HuH-7 (cell line): Measurements from ENCODE around the gene ARHGEF7.
A peak's percentile ranks its signal among the peaks of the same experiment; 100 is the strongest.

Source experiments
- DNase-seq: peaks from one replicate; pipeline ENCODE4 v3.0.0; 2011; ENCODE audit warnings: low spot score

ARHGEF7 gene

DNA sequence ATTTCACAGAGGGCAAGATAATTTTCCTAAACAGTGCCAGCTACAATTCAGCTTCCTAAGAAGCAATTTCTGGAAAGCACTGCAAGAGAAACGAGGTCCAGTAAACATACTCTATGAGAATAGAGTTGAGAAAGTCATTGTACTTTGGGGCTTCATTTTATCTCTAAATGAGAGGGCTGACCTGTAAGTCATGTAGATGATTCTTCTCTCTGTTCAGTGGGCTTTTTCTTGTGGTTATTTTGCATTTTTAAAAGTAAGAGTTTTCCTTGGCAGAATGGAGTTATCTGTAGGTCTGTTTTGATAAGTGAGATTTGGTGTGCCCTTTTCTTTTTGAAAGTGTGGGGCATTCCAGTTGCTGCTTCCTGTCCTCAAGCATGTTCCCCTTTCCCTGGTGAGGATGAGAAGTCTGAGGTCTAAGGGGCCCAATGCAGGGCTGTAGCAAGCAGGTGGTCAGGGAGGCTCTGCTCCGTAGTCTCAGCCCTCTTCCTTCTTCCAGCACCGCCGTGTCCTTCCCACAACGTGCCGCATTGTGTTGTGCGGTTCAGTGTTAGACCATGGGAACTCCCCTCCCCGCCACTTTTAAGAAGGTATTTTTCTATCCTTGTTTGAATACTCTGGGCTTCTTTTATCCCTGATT is 86.3 kb downstream of the ARHGEF7 start:
- DNase-seq, result no peak

DNA sequence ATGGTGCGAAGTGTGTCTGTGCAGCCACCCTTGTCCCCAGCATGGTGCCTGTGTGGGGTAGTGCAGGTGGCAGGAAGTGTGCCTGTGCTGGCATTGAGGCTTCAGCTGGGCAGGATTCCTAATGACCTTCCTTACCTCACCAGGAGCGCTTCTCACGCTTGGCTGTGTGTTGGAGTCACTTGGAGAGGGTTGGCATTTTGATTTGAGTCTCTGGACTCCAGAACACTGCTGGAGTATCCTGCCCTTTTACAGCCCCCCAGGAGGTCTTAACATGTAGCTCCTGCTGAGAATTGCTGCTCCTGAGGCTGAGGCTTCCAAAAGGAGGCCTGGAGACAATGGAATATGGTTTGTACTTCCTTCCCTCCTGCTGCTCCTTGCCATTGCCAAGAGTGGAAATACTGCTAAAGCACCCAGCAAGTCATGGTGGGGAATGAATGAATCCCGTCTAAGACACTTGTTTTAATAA is 87.1 kb downstream of the ARHGEF7 start:
- DNase-seq, result no peak

DNA sequence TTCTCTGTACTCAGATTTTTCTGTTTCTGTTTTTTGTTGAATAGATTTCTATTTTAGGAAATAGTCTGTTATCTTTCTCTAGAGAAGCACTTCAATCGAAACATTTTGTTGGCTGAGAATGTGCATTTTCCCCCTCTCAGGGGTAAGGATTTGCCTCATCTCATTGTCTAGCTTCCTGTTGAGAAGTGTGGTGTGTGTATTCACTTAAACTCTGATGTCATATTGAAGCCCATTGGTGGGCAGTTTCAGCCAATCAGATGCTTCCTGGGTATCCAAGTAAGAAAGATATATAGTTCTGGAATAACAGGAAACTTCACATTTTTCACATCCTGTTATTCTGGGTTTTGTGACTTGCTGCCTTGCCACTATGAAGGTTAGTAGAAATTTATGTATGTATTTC is 87.6 kb downstream of the ARHGEF7 start:
- DNase-seq, result no peak

DNA sequence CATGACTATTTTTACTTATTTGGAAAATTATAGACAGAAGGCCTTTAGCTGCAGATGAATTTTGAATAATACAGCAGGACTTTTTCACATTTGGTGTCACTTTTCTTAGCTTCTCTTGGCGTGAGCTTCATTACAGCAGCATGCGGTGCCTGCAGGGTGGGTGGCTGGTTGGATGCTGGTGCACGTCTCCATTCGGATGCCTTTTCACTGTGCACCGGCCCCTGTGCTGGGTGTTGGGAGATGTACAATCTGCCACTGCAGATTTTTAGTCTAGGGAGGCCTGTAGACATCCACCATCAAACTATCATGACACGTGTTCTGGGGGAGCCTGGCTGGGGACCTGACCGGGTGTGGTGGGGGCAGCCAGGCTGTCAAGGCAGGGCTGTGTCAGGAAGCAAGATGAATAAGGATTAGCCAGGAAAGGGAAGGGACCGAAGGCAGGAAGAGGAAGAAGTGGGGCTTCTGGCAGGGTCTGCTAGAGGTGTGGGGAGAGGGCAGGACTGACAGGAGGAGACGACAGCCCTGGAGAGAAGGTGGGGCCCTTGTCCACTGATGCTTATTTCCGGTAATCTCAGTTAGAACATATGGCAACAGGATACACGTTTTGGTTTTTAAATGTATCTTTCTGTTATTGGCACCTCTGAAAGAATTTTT is 88.8 kb downstream of the ARHGEF7 start:
- no peak for DNase-seq

DNA sequence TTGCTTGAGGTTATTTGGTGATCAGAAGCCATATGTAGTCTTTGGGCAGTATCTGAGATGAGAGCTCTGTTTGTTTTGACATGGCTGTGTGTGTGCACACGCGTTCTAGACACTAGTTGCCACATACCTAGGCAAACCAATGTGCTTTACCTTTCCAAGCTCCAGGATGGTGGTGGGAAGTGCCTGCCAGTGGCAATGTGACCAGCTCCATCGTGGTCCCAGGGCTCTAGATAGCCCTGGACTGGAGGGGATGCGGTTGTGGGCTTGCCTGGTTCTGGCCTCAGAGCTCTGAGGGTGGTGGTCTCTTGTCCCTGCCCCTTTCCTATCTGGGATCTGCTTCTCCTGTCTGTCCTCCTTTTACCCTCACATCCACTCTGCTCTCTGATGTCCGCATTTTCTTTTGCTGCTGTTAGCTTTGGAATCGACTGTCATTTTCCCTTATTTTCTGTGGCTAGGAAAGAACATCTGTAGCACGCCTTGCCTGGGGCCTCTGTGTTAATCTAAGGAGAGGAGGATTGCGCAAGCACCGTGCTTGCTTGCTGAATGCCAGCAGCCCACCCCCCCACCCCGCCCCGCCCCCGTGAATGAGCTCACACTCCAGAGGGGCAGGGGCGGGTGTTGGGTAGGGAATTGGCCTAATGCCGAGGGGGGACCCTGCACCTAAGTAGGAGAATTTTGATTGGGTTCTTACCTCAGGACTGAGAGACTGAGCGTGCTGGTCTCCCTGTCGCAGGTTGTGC is 89.5 kb downstream of the ARHGEF7 start:
- peak; percentile 42 for DNase-seq

DNA sequence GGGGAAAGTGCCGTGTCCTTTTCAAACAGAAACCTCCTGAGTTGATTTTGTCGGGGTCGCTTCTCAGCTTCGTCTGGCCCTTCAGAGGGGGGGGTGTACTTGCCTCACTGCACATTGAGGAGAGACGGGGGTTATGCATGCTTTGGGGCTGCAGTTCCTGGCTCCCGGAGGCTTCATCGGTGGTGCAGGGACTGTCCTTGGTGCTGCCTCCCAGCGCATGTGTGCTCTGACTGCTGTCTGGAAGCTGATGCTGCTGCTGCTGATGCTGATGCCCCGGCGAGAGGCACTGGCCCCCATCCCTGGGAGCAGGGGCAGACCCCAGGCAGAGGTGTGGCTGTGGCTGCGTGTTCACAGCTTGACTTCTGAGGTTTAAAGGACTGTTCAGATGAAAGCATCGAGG is 91.0 kb downstream of the ARHGEF7 start:
- DNase-seq, result no peak

DNA sequence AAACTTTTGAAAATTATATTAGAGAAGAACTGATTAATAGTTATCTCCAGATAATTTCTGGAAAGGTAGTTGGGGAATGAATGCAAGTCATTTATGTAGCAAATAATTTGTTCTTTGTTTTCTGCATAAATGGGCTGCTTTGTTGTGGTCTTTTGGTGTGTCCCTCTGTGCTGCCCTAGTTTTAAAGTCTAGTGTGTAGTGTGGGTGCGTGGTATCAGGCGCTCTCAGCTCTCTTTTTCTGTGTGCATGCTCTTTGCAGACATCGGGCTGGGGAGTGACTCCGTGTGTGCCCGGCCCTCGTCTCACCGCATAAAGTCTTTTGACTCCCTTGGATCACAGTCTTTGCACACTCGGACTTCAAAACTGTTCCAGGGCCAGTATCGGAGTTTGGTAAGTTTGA is 94.5 kb downstream of the ARHGEF7 start:
- no peak for DNase-seq

DNA sequence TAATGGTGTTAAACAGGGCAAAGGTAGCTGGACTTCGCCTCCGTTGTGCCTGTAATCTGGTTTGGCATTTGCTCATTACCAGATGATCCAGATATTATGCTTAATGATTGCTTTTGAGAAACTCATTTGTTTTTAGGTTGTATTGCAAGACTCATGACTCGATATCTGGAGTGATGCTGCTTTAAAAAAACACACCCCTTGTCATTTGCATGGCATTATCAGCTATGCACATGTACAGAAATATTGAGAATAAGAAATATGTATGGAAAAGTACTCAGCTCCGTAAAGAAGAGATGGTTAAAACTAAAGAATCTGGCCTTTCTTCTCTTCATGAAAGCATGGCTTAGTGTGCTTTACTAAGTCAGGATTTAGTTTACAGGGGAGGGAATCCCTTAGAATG is 95.0 kb downstream of the ARHGEF7 start:
- DNase-seq, result no peak

DNA sequence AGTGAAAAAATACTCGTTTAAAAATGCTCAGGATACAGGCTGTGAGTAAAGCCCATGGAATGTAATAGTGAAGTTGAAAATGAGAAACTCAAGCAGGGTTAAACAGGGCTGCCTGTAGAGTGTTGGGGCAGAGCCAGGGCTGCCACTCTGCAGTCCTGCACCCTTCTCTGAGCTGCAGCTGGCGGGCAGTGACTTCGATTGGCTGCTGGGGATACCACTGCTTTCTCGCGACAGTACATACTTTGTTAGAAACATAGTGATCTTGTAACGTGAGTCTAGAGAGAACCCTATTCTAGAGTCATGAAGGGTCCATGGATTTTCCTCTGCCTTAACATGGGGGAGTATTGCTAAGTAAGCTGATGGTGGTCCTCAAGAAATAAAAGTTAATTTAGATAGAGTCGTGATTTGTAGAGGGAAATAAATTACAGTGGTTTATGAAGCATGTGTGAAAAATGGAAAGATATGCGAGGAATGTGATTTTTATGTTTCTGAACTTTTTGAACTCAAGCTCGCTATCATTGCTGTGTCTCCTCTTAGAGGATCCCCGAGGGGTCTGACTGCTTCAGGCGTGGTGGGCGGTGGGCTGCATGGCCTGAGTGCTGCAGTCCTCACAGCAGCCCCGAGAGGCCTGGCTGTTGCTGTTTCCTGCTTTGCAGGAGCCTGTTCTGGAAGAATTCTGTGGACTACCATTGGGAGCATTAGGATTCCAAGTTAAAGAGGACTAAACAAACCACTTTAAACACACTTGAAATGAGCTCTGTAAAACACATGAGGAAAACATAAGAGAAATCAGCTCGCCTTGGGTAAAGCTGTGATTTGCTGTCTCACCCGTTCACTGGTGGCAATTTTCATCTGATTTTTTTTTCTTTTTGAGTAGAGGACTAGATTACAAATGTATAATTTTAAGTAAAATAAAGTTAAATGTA is 95.7 kb downstream of the ARHGEF7 start:
- DNase-seq, result no peak

DNA sequence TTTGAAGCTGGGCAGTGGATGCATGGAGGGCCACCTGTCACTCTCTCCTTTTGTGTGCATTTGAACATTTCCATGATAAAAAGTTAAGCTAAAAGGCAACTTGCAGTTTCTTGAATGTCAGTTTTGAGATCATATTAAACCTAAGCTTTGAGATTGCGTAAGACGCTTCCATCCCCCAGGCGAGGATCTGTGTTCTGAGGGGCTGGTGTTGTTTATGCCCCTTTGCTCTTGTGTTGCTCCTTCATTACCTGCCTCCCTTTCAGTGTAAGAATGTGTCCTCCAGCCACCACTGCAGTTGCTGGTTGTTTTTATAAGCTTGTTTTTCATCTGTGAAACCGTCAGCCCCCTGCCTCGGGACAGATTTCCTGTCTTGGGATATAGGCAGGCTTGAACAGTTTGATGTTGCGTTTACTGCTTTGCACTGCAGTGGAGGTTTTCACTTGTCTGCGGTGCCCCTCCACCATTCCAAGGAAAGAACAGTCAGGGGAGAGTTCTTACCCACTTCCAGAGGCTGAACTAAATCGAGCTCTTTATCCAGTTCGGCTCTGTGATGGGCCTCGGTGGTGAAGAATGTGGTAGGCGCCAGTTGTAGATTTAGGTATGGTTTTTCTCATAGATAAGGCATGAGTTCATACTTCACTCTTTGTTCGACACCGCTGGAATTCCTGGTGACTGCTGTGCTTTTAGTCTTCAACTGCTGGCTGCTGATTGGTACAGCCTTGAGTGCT is 96.8 kb downstream of the ARHGEF7 start:
- no peak for DNase-seq

DNA sequence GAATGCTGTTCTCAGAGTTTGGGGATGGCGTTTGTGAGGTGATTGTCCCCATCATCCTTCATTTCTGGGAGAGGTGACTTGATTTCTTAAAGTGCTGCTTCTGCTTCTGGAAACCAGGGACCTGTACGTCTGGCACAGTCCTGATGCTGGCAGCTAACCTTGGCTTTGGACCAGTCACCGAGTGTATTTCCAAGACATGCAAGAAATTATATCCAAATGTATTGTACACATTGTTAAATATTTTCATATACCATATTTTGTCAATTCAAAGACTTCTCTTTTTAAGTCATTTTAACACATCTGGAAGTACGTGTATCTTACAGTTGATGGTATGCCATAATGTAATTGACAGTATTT is 97.4 kb downstream of the ARHGEF7 start:
- DNase-seq, result no peak

DNA sequence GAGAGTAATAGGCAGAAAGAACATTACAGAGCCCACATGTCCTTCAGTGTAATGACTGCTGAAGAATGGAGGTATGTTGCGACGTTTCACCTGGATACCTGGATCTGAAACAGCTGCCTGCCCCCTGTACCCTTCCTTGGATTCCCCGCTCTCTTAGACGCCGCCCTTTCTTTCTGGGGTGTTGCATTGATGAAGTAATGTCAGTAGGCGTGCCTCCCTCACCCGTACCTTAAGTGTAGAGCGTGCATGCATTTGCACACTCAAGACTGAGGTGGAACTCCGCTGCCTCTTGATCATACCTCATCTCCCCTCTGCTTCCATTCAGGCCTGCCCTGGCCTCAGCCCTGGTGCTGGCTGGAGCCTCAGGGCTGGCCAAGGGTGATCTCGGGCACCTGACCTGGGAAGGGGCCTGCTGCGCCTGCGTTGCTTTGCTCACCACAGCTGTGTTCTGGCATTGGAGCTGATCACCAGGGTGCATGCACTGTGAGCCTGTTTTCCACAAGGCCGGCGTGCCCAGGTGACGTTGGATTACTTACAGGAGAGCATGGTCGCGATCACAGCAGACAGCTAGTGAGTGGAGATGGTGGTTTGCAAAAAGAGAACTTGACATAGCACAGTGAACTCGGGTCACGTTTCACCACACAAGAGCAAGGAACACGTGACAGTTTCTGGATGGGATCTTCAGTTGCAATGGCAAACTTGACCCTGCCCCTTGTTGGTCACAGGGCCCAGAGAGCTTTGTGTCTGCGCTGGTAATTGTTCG is 99.0 kb downstream of the ARHGEF7 start:
- DNase-seq, result no peak

DNA sequence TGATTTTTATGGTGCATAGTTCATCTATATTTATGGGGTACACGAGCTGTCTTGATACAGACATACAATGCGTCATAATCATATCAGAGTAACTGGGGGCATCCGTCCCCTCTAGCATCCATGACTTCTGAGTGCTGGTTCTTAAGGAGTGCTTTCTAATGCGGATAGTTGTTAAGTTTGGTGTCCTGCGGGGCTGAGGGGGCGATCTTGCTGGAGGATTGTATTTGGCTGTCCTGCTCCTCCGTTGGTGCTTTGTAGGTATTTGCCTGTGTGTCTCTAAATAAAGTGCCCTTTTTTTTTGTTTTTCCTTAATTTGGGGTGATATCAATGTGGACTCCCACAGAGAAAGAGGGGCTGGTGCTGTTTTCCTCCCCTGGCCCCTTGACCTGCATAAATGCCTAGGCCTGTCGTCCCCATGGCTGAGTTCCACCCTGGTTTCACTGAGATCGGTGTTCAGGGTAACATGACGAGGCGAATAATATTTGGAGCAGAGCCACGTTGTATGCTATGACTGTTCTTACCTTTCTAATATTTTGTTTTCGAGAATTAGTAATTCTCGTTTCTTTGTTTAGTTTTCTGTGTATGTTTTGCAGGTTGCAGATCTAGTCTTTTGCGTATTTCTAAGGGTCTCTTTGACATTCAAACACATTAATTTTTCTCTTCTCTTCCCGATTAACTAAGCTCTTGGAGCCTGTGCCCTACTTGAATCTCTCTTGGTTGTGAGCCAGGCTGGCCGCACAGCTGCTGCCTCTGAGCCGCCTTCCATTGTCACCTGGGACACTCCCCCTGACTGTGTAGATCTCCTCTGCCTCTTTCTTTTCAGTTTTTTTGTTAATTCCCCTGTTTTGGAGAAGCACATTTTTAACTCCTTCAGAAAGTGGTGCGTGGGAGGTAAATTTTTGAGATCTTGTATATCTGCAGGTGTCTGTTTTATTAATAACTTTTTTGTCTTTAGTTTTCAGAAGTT is 100.3 kb downstream of the ARHGEF7 start:
- no peak for DNase-seq

DNA sequence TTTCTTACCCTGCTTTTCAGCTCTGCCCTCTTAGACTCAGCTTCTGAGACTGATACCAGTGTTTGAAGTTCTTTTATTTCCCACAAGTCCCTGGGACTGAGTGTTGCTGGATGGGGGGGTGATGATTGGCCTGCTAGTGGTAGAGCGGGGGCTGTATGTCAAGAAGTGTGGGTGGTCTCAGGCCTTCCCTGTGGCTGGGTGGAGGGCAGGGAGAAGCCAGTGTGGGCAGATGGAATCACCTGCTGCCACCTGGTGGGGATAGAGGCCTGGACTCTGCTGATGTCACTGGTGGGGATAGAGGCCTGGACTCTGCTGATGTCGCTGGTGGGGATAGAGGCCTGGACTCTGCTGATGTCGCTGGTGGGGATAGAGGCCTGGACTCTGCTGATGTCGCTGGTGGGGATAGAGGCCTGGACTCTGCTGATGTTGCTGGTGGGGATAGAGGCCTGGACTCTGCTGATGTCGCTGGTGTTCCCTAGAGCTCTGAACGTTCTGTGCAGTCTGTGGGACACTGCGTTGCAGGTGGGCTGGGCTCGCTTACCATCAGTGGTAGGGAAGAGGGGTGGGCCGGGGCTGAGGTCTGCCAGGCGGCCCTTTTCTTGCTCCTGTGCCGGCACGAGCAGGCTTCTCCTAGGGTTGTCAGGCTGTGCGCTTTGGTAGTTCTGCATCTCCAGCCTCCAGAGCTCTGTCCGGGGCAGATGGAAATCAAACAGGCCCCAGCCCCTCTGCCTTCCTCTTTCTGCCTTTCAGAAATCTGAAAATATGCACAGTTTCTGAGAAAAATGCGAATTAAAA is 101.3 kb downstream of the ARHGEF7 start:
- peak; percentile 48 for DNase-seq

DNA sequence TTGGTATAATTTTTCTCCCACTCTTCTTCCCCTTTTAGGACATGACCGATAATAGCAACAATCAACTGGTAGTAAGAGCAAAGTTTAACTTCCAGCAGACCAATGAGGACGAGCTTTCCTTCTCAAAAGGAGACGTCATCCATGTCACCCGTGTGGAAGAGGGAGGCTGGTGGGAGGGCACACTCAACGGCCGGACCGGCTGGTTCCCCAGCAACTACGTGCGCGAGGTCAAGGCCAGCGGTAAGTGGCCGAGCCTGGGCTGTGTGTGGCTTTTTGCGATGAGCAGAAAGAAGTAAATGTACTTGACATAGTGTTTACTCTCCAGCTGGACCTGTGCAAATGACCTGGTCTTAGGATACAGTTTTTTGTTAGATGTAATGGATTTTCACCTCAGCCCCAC is 102.5 kb downstream of the ARHGEF7 start:
- no peak for DNase-seq

DNA sequence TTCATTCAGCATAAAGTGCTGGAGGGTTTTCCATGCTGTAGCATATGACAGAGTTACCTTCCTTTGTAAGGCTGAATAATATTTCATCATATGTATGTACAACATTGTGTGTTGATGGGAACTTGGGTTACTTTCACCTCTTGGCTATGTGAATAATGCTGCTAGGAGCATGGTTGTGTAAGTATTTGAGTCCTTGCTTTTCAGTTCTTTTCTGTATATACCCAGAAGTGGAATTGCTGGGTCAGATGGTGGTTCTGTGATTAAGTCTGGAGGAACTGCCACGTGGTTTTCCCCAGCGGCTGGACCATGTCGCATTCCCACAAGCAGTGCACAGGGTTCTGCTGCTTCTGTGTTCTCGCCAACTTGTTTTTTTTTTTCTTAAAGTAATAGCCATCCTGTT is 104.2 kb downstream of the ARHGEF7 start:
- no peak for DNase-seq

DNA sequence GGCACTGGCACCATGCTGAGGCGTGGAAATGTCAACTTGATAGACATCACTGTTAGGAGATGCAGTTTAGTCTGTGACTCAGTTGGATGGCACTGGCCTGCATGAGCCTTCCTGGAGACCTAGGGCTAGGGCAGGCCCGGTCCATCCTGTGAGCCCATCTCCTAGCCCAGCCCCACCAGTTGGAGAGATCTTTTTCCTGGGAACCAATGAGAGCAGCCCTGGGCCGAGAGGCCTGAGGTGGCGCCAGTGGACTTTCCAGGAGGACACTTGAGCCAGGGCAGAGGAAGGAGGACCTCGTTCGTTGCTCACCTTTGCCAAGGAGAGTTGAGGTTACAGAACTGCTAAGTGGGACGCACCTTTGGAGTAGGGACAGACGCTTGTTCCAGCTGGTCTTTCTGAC is 104.8 kb downstream of the ARHGEF7 start:
- DNase-seq, result no peak

DNA sequence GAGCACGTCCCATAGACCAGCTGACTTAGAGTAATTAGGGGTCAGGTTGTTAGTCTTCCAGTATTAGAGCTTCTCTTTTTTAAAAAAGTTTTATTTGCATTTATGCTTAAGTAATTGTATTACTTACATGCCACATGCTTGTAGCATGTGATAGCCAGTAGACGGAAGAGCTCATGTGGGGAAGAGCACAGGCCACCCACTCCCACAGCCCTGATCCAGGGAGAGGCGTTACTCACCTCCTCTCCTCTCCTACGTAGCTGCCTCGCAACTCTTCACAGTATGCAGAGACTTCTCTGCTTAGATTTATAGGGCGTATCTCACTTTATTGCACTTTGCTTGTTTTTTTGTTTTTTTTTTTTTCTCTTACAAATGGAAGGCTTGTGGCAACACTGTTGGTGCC is 110.1 kb downstream of the ARHGEF7 start:
- DNase-seq, result no peak
